Lower leg skin (tissue), 4 donors: Measurements from ENCODE around the gene TTC21B. TPM values are rescaled to one million over a fixed set of nuclear protein-coding genes. Genes with fewer than 3 reads are reported as not detected.
"Not testable (repeated sequence)": the region's sequence is repeated elsewhere in the genome, so short reads cannot be mapped to it uniquely, and the experiment has no call there.

Source experiments
- DNase-seq, 2 donors: peaks; one replicate each; pipeline ENCODE4 v3.0.0-alpha.2; 2019; ENCODE audit warnings: low spot score in 2 of 2
- H3K4me3 ChIP-seq: fragments of 200-600 bp; sonication (generic); 2 replicates; pipeline ENCODE4 v1.5.1; 2017; ENCODE audit warnings: mild to moderate bottlenecking, low read depth; ENCODE audit not compliant: poor library complexity, severe bottlenecking
- CTCF ChIP-seq, 3 donors: fragments of 450-650 bp; IDR thresholded peaks; one replicate each; pipeline ENCODE4 v1.5.1; 2016; ENCODE audit warnings: antibody characterized with exemption in 3 of 3, mild to moderate bottlenecking in 3 of 3, moderate library complexity in 2 of 3
- POLR2A ChIP-seq, 2 donors: fragments of 450-650 bp; IDR thresholded peaks; one replicate each; pipeline ENCODE4 v1.6.1; 2016 to 2017; ENCODE audit warnings: antibody characterized with exemption in 2 of 2, mild to moderate bottlenecking in 1 of 2, moderate library complexity in 1 of 2
- whole genome bisulfite sequencing, 2 donors: methylation state at CpG; one replicate each; pipeline ENCODE4 v1.1.5; 2018; 5-methylcytosine and 5-hydroxymethylcytosine counted together
- intact Hi-C: fragments of 100-400 bp; cut with DNase I; formaldehyde crosslinking; loops from one replicate; pipeline ENCODE4 v1.15.0; 2023; ENCODE audit warnings: low total_unique reads
- total RNA-seq, 4 donors: library from RNA; depleted of rRNA; stranded (reverse); fragments of >200 nt; gene quantifications; one replicate each; pipeline ENCODE4 v1.1.0, GENCODE V29; 2016

TTC21B gene
- total RNA-seq: 10 to 100 TPM; 18.5 to 30.2 (median 29.5) TPM

- TF ChIP-seq CTCF (IDR thresholded peaks at IDR 0.05): no peak
- no peak for TF ChIP-seq POLR2A (IDR thresholded peaks at IDR 0.05)
These were observed at the start of gene TTC21B for GRCh38 chr2:165953655-165954606. Gene TTC21B (minus strand): TSS chr2:165953776. CDS start chr2:165953705, 71 bp downstream.

GRCh38 chr2:166000401-166000800, 46.8 kb upstream of the TTC21B start:
- intact Hi-C loops: no loop called here

More at GRCh38 chr2:165953655-165954606, at the start of gene TTC21B:
- 0% methylated on average over 38 to 46 of the region's 55 CpGs for WGBS, 2 donors
- peak within 1 kb of the TSS; percentile 49 for H3K4me3 ChIP-seq
- intact Hi-C loops: loop anchor here (10.0 kb wide), 1 partner anchor 171 kb away; the partner anchor contains the start of gene SCN1A
- peak; percentile 93 to 99 for DNase-seq

GRCh38 chr2:165990846-165991245, 37.3 kb upstream of the TTC21B start:
- DNase-seq: no peak
- no peak overlapping the region for H3K4me3 ChIP-seq
- no peak for TF ChIP-seq CTCF (IDR thresholded peaks at IDR 0.05)
- TF ChIP-seq POLR2A (IDR thresholded peaks at IDR 0.05): no peak
- intact Hi-C loops: no loop called here

More at GRCh38 chr2:166000401-166000800, 46.8 kb upstream of the TTC21B start:
- H3K4me3 ChIP-seq: no peak overlapping the region
- DNase-seq: no peak
- WGBS, 2 donors: 60 to 72% methylated on average over 2 of the region's 2 CpGs
- no peak for TF ChIP-seq POLR2A (IDR thresholded peaks at IDR 0.05)
- no peak for TF ChIP-seq CTCF (IDR thresholded peaks at IDR 0.05)

- 22% methylated on average over 1 of the region's 1 CpG for WGBS, 2 donors
- no peak overlapping the region for H3K4me3 ChIP-seq
- intact Hi-C loops: no loop called here
- TF ChIP-seq CTCF (IDR thresholded peaks at IDR 0.05): no peak
- TF ChIP-seq POLR2A (IDR thresholded peaks at IDR 0.05): no peak
- no peak for DNase-seq
These were observed 36.3 kb upstream of the TTC21B start for GRCh38 chr2:165989851-165990250.

- H3K4me3 ChIP-seq: no peak overlapping the region
- intact Hi-C loops: no loop called here
- TF ChIP-seq POLR2A (IDR thresholded peaks at IDR 0.05): no peak
- TF ChIP-seq CTCF (IDR thresholded peaks at IDR 0.05): no peak
- DNase-seq: no peak
These were observed 31.5 kb upstream of the TTC21B start for GRCh38 chr2:165985120-165985519.

GRCh38 chr2:165972161-165972560, 18.6 kb upstream of the TTC21B start:
- H3K4me3 ChIP-seq, DNase-seq, intact Hi-C loops: not testable (repeated sequence)
